HEK293 (cell line): Measurements from ENCODE around the gene SLU7.

Source experiments
- BCL11A ChIP-seq: fragments of 450-650 bp; formaldehyde crosslinking; IDR thresholded peaks from 2 replicates; pipeline ENCODE4 v1.5.1; 2016; ENCODE audit warnings: low read depth, missing biosample characterization, missing genetic modification characterization
- EGR2 ChIP-seq: fragments of 450-650 bp; formaldehyde crosslinking; IDR thresholded peaks from 2 replicates; pipeline ENCODE4 v1.5.1; 2016; ENCODE audit warnings: low read depth, missing biosample characterization, missing genetic modification characterization
- GLIS1 ChIP-seq: fragments of 450-650 bp; formaldehyde crosslinking; IDR thresholded peaks from 2 replicates; pipeline ENCODE4 v1.5.1; 2016; ENCODE audit warnings: missing biosample characterization, missing genetic modification characterization
- IKZF3 ChIP-seq: fragments of 450-650 bp; IDR thresholded peaks from 2 replicates; pipeline ENCODE4 v1.5.0; 2018; ENCODE audit warnings: missing biosample characterization, mild to moderate bottlenecking, missing genetic modification characterization, moderate library complexity
- KLF16 ChIP-seq: fragments of 450-650 bp; formaldehyde crosslinking; IDR thresholded peaks from 2 replicates; pipeline ENCODE4 v1.5.1; 2017; ENCODE audit warnings: missing biosample characterization, missing genetic modification characterization
- OVOL3 ChIP-seq: fragments of 450-650 bp; formaldehyde crosslinking; IDR thresholded peaks from 2 replicates; pipeline ENCODE4 v1.5.1; 2016; ENCODE audit warnings: missing biosample characterization, missing genetic modification characterization
- PRDM1 ChIP-seq: fragments of 450-650 bp; formaldehyde crosslinking; IDR thresholded peaks from 2 replicates; pipeline ENCODE4; 2016; ENCODE audit warnings: missing biosample characterization, missing genetic modification characterization
- ZBTB20 ChIP-seq: fragments of 450-650 bp; formaldehyde crosslinking; IDR thresholded peaks from 2 replicates; pipeline ENCODE4 v1.5.1; 2016; ENCODE audit warnings: missing biosample characterization, missing genetic modification characterization
- ZBTB48 ChIP-seq: fragments of 450-650 bp; formaldehyde crosslinking; IDR thresholded peaks from 2 replicates; pipeline ENCODE4 v1.5.1; 2016; ENCODE audit warnings: missing biosample characterization, missing genetic modification characterization
- ZFHX2 ChIP-seq: fragments of 450-650 bp; formaldehyde crosslinking; conservative IDR thresholded peaks from 2 replicates; pipeline ENCODE4 v1.5.1; 2016; ENCODE audit warnings: missing biosample characterization, missing genetic modification characterization
- ZNF132 ChIP-seq: fragments of 450-650 bp; formaldehyde crosslinking; IDR thresholded peaks from 2 replicates; pipeline ENCODE4 v1.5.1; 2017; ENCODE audit warnings: missing biosample characterization, missing genetic modification characterization, borderline replicate concordance
- ZNF211 ChIP-seq: fragments of 450-650 bp; formaldehyde crosslinking; IDR thresholded peaks from 2 replicates; pipeline ENCODE4 v1.5.1; 2016; ENCODE audit warnings: low read depth, missing biosample characterization, missing genetic modification characterization
- ZNF239 ChIP-seq: fragments of 450-650 bp; formaldehyde crosslinking; IDR thresholded peaks from 2 replicates; pipeline ENCODE4 v1.5.1; 2016; ENCODE audit warnings: missing biosample characterization, missing genetic modification characterization
- ZNF248 ChIP-seq: fragments of 450-650 bp; formaldehyde crosslinking; IDR thresholded peaks from 2 replicates; pipeline ENCODE4 v1.5.1; 2017; ENCODE audit warnings: missing biosample characterization, missing genetic modification characterization
- ZNF426 ChIP-seq: fragments of 450-650 bp; formaldehyde crosslinking; IDR thresholded peaks from 2 replicates; pipeline ENCODE4 v1.5.1; 2017; ENCODE audit warnings: missing biosample characterization, missing genetic modification characterization, mild to moderate bottlenecking, inconsistent platforms, moderate library complexity
- ZNF555 ChIP-seq: fragments of 450-650 bp; formaldehyde crosslinking; conservative IDR thresholded peaks from 2 replicates; pipeline ENCODE4 v1.5.1; 2017; ENCODE audit warnings: missing biosample characterization, mild to moderate bottlenecking, missing genetic modification characterization, inconsistent platforms
- ZNF561 ChIP-seq: fragments of 450-650 bp; IDR thresholded peaks from 2 replicates; pipeline ENCODE4 v1.5.1; 2018; ENCODE audit warnings: missing biosample characterization, missing genetic modification characterization, borderline replicate concordance
- ZNF660 ChIP-seq: fragments of 450-650 bp; IDR thresholded peaks from 2 replicates; pipeline ENCODE4 v1.5.1; 2018; ENCODE audit warnings: missing biosample characterization, mild to moderate bottlenecking, missing genetic modification characterization
- ZNF747 ChIP-seq: fragments of 450-650 bp; formaldehyde crosslinking; IDR thresholded peaks from 2 replicates; pipeline ENCODE4 v1.5.1; 2016; ENCODE audit warnings: missing biosample characterization, missing genetic modification characterization
- ZNF768 ChIP-seq: fragments of 450-650 bp; formaldehyde crosslinking; IDR thresholded peaks from 2 replicates; pipeline ENCODE4 v1.5.1; 2018; ENCODE audit warnings: missing biosample characterization, mild to moderate bottlenecking, missing genetic modification characterization
- ZNF776 ChIP-seq: fragments of 450-650 bp; formaldehyde crosslinking; IDR thresholded peaks from 2 replicates; pipeline ENCODE4 v1.5.0; 2017; ENCODE audit warnings: missing biosample characterization, missing genetic modification characterization, borderline replicate concordance
- TF ChIP-seq, protein P1 (sequence below): fragments of 450-650 bp; formaldehyde crosslinking; IDR thresholded peaks from 2 replicates; pipeline ENCODE4 v1.5.1; 2016; ENCODE audit warnings: missing biosample characterization, missing genetic modification characterization
- TF ChIP-seq, protein P2 (sequence below): fragments of 450-650 bp; formaldehyde crosslinking; IDR thresholded peaks from 2 replicates; pipeline ENCODE4 v1.5.1; 2016; ENCODE audit warnings: missing biosample characterization, missing genetic modification characterization
- TF ChIP-seq, protein P3 (sequence below): fragments of 450-650 bp; formaldehyde crosslinking; IDR thresholded peaks from 2 replicates; pipeline ENCODE4 v1.5.1; 2016; ENCODE audit warnings: missing biosample characterization, missing genetic modification characterization, borderline replicate concordance
- TF ChIP-seq, protein P4 (sequence below): fragments of 450-650 bp; formaldehyde crosslinking; IDR thresholded peaks from 2 replicates; pipeline ENCODE4 v1.5.1; 2016; ENCODE audit warnings: missing biosample characterization, missing genetic modification characterization
- TF ChIP-seq, protein P5 (sequence below): fragments of 450-650 bp; formaldehyde crosslinking; IDR thresholded peaks from 2 replicates; pipeline ENCODE4 v1.5.1; 2016; ENCODE audit warnings: missing biosample characterization, missing genetic modification characterization
- TF ChIP-seq, protein P6 (sequence below): fragments of 450-650 bp; formaldehyde crosslinking; IDR thresholded peaks from 2 replicates; pipeline ENCODE4 v1.5.1; 2016; ENCODE audit warnings: missing biosample characterization, missing genetic modification characterization

SLU7 gene

DNA sequence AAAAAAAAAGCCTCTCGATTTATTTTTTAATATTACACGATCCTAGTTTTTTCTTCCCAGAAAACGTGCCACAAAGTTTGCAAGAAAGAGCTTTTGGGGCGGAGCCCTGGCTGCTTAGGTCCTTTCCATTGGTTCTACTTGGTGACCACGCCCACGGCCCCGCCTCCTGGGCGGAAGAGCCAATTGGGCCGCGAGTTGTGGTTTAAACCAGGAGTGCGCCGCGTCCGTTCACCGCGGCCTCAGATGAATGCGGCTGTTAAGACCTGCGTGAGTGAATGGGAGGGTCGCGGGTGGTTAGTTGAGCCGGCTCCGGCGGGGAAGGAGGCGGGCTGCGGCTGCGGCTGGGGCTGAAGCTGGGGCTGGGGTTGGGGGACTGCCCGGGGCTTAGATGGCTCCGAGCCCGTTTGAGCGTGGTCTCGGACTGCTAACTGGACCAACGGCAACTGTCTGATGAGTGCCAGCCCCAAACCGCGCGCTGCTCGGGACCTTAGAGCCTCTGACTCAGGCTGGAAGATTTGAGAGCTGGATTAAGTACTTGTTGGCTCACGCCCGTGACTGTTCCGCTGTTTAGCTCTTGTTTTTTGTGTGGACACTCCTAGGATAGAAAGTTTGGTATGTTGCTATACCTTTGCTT, 2.9 kb upstream of the SLU7 start, which contains the start of gene PTTG1 (continued):
- TF ChIP-seq ZNF747, result no peak
- TF ChIP-seq, protein P1, sequence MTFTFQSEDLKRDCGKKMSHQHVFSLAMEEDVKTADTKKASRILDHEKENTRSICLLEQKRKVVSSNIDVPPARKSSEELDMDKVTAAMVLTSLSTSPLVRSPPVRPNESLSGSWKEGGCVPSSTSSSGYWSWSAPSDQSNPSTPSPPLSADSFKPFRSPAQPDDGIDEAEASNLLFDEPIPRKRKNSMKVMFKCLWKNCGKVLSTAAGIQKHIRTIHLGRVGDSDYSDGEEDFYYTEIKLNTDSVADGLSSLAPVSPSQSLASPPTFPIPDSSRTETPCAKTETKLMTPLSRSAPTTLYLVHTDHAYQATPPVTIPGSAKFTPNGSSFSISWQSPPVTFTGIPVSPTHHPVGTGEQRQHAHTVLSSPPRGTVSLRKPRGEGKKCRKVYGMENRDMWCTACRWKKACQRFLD (tag by site-specific recombination), result no peak
- TF ChIP-seq GLIS1, result no peak
- TF ChIP-seq ZBTB48 (tag by site-specific recombination), result no peak
- TF ChIP-seq ZNF555 (tag by site-specific recombination), result no peak
- no peak; the same call in 1 of the 2 replicates for TF ChIP-seq ZBTB20 (tag by site-specific recombination)
- TF ChIP-seq, protein P2, sequence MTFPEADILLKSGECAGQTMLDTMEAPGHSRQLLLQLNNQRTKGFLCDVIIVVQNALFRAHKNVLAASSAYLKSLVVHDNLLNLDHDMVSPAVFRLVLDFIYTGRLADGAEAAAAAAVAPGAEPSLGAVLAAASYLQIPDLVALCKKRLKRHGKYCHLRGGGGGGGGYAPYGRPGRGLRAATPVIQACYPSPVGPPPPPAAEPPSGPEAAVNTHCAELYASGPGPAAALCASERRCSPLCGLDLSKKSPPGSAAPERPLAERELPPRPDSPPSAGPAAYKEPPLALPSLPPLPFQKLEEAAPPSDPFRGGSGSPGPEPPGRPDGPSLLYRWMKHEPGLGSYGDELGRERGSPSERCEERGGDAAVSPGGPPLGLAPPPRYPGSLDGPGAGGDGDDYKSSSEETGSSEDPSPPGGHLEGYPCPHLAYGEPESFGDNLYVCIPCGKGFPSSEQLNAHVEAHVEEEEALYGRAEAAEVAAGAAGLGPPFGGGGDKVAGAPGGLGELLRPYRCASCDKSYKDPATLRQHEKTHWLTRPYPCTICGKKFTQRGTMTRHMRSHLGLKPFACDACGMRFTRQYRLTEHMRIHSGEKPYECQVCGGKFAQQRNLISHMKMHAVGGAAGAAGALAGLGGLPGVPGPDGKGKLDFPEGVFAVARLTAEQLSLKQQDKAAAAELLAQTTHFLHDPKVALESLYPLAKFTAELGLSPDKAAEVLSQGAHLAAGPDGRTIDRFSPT, result no peak
- no peak for TF ChIP-seq ZNF768
- no peak for TF ChIP-seq BCL11A (tag by site-specific recombination)
- no peak for TF ChIP-seq ZNF248 (tag by site-specific recombination)
- TF ChIP-seq PRDM1 (tag by site-specific recombination), result no peak
- no peak for TF ChIP-seq OVOL3 (tag by site-specific recombination)
- no peak for TF ChIP-seq ZNF211 (tag by site-specific recombination)
- TF ChIP-seq ZNF426 (tag by site-specific recombination), result no peak
- no peak for TF ChIP-seq IKZF3 (tag by site-specific recombination)
- TF ChIP-seq ZNF132 (tag by site-specific recombination), result no peak
- TF ChIP-seq, protein P3, sequence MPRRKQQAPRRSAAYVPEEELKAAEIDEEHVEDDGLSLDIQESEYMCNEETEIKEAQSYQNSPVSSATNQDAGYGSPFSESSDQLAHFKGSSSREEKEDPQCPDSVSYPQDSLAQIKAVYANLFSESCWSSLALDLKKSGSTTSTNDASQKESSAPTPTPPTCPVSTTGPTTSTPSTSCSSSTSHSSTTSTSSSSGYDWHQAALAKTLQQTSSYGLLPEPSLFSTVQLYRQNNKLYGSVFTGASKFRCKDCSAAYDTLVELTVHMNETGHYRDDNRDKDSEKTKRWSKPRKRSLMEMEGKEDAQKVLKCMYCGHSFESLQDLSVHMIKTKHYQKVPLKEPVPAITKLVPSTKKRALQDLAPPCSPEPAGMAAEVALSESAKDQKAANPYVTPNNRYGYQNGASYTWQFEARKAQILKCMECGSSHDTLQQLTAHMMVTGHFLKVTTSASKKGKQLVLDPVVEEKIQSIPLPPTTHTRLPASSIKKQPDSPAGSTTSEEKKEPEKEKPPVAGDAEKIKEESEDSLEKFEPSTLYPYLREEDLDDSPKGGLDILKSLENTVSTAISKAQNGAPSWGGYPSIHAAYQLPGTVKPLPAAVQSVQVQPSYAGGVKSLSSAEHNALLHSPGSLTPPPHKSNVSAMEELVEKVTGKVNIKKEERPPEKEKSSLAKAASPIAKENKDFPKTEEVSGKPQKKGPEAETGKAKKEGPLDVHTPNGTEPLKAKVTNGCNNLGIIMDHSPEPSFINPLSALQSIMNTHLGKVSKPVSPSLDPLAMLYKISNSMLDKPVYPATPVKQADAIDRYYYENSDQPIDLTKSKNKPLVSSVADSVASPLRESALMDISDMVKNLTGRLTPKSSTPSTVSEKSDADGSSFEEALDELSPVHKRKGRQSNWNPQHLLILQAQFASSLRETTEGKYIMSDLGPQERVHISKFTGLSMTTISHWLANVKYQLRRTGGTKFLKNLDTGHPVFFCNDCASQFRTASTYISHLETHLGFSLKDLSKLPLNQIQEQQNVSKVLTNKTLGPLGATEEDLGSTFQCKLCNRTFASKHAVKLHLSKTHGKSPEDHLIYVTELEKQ, result no peak
- TF ChIP-seq ZNF561 (tag by site-specific recombination), result no peak
- TF ChIP-seq ZNF660 (tag by site-specific recombination), result no peak
- no peak for TF ChIP-seq KLF16
- TF ChIP-seq ZNF239, result no peak
- no peak for TF ChIP-seq ZNF776
- TF ChIP-seq, protein P4, sequence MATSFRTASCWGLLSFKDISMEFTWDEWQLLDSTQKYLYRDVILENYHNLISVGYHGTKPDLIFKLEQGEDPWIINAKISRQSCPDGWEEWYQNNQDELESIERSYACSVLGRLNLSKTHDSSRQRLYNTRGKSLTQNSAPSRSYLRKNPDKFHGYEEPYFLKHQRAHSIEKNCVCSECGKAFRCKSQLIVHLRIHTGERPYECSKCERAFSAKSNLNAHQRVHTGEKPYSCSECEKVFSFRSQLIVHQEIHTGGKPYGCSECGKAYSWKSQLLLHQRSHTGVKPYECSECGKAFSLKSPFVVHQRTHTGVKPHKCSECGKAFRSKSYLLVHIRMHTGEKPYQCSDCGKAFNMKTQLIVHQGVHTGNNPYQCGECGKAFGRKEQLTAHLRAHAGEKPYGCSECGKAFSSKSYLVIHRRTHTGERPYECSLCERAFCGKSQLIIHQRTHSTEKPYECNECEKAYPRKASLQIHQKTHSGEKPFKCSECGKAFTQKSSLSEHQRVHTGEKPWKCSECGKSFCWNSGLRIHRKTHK (tag by site-specific recombination), result no peak
- no peak for TF ChIP-seq EGR2 (tag by site-specific recombination)
- TF ChIP-seq ZFHX2 (tag by site-specific recombination), result 0 out of 2 replicates have a peak, but pooled peaks have one; percentile 5
- TF ChIP-seq, protein P5, sequence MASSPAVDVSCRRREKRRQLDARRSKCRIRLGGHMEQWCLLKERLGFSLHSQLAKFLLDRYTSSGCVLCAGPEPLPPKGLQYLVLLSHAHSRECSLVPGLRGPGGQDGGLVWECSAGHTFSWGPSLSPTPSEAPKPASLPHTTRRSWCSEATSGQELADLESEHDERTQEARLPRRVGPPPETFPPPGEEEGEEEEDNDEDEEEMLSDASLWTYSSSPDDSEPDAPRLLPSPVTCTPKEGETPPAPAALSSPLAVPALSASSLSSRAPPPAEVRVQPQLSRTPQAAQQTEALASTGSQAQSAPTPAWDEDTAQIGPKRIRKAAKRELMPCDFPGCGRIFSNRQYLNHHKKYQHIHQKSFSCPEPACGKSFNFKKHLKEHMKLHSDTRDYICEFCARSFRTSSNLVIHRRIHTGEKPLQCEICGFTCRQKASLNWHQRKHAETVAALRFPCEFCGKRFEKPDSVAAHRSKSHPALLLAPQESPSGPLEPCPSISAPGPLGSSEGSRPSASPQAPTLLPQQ (tag by site-specific recombination), result 0 out of 2 replicates have a peak, but pooled peaks have one; percentile 45
- TF ChIP-seq, protein P6, sequence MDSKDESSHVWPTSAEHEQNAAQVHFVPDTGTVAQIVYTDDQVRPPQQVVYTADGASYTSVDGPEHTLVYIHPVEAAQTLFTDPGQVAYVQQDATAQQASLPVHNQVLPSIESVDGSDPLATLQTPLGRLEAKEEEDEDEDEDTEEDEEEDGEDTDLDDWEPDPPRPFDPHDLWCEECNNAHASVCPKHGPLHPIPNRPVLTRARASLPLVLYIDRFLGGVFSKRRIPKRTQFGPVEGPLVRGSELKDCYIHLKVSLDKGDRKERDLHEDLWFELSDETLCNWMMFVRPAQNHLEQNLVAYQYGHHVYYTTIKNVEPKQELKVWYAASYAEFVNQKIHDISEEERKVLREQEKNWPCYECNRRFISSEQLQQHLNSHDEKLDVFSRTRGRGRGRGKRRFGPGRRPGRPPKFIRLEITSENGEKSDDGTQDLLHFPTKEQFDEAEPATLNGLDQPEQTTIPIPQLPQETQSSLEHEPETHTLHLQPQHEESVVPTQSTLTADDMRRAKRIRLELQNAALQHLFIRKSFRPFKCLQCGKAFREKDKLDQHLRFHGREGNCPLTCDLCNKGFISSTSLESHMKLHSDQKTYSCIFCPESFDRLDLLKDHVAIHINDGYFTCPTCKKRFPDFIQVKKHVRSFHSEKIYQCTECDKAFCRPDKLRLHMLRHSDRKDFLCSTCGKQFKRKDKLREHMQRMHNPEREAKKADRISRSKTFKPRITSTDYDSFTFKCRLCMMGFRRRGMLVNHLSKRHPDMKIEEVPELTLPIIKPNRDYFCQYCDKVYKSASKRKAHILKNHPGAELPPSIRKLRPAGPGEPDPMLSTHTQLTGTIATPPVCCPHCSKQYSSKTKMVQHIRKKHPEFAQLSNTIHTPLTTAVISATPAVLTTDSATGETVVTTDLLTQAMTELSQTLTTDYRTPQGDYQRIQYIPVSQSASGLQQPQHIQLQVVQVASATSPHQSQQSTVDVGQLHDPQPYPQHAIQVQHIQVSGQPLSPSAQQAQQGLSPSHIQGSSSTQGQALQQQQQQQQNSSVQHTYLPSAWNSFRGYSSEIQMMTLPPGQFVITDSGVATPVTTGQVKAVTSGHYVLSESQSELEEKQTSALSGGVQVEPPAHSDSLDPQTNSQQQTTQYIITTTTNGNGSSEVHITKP (tag by site-specific recombination), result peak; percentile 63
